ENCODE data around the gene IL1RAP.
"Not testable (repeated sequence)": the region's sequence is repeated elsewhere in the genome, so short reads cannot be mapped to it uniquely, and the experiment has no call there.

Gene IL1RAP

GRCh38 chr3:190514413-190515153 lies 698 bp downstream of the IL1RAP start:
- H3K9ac ChIP-seq (ENCODE audit: low read length): peak overlapping the region; percentile 66
- H3K4me3 ChIP-seq (ENCODE audit: low read depth in 1 of 2, low read length in 2 of 2): peak overlapping the region; percentile 66 to 85
- no peaks in the 10 kb centered on the region for H3K9me3 ChIP-seq (ENCODE audit: low read length)
- H3K4me1 ChIP-seq (ENCODE audit: insufficient read depth, low read length): peaks cover 3% of the 10 kb centered on the region
- peak overlapping the region; percentile 73 for H3K27ac ChIP-seq (ENCODE audit: low read depth, low read length)
- H3K27me3 ChIP-seq (ENCODE audit: control insufficient read depth in 1 of 2, insufficient read depth in 2 of 2, low read length in 2 of 2): no peaks in the 10 kb centered on the region
- H3K36me3 ChIP-seq (ENCODE audit: insufficient read depth, low read length): no peaks in the 10 kb centered on the region

GRCh38 chr3:190516416-190516815 lies 2.5 kb downstream of the IL1RAP start:
- Histone ChIP-seq H3K4me1 (ENCODE audit: insufficient read depth, low read length) (peaks cover 3% of the 10 kb centered on the region), H3K4me3 (ENCODE audit: low read depth in 1 of 2, low read length in 2 of 2) (no peak overlapping the region), H3K27me3 (ENCODE audit: control insufficient read depth in 1 of 2, insufficient read depth in 2 of 2, low read length in 2 of 2) (no peaks in the 10 kb centered on the region)

GRCh38 chr3:190517687-190518086 lies 3.8 kb downstream of the IL1RAP start:
- H3K4me1 ChIP-seq (ENCODE audit: insufficient read depth, low read length): peaks cover 3% of the 10 kb centered on the region
- H3K27me3 ChIP-seq (ENCODE audit: control insufficient read depth in 1 of 2, insufficient read depth in 2 of 2, low read length in 2 of 2): no peaks in the 10 kb centered on the region
- H3K36me3 ChIP-seq (ENCODE audit: insufficient read depth, low read length): no peaks in the 10 kb centered on the region
- H3K27ac ChIP-seq (ENCODE audit: low read depth, low read length): no peak overlapping the region
- H3K9ac ChIP-seq (ENCODE audit: low read length): no peak overlapping the region
- no peaks in the 10 kb centered on the region for H3K9me3 ChIP-seq (ENCODE audit: low read length)
- H3K4me3 ChIP-seq (ENCODE audit: low read depth in 1 of 2, low read length in 2 of 2): no peak overlapping the region

More at GRCh38 chr3:190516416-190516815, 2.5 kb downstream of the IL1RAP start:
- Histone ChIP-seq H3K36me3 (ENCODE audit: insufficient read depth, low read length) (no peaks in the 10 kb centered on the region), H3K9me3 (ENCODE audit: low read length) (no peaks in the 10 kb centered on the region), H3K9ac (ENCODE audit: low read length) (no peak overlapping the region), H3K27ac (ENCODE audit: low read depth, low read length) (no peak overlapping the region)

- not testable (repeated sequence) for H3K4me1 ChIP-seq (ENCODE audit: insufficient read depth, low read length); H3K4me3 ChIP-seq (ENCODE audit: low read depth in 1 of 2, low read length in 2 of 2); H3K36me3 ChIP-seq (ENCODE audit: insufficient read depth, low read length); H3K27me3 ChIP-seq (ENCODE audit: control insufficient read depth in 1 of 2, insufficient read depth in 2 of 2, low read length in 2 of 2); H3K9ac ChIP-seq (ENCODE audit: low read length); H3K9me3 ChIP-seq (ENCODE audit: low read length); H3K27ac ChIP-seq (ENCODE audit: low read depth, low read length)
Observed at GRCh38 chr3:190518531-190518930, 4.6 kb downstream of the IL1RAP start.

- no peaks in the 10 kb centered on the region for H3K36me3 ChIP-seq (ENCODE audit: insufficient read depth, low read length)
- H3K27ac ChIP-seq (ENCODE audit: low read depth, low read length): no peak overlapping the region
- H3K27me3 ChIP-seq (ENCODE audit: control insufficient read depth in 1 of 2, insufficient read depth in 2 of 2, low read length in 2 of 2): no peaks in the 10 kb centered on the region
- peaks cover 3% of the 10 kb centered on the region for H3K4me1 ChIP-seq (ENCODE audit: insufficient read depth, low read length)
- no peaks in the 10 kb centered on the region for H3K9me3 ChIP-seq (ENCODE audit: low read length)
- H3K9ac ChIP-seq (ENCODE audit: low read length): no peak overlapping the region
- no peak overlapping the region for H3K4me3 ChIP-seq (ENCODE audit: low read depth in 1 of 2, low read length in 2 of 2)
Observed at GRCh38 chr3:190519886-190520285, 6.0 kb downstream of the IL1RAP start.

GRCh38 chr3:190521998-190522397 lies 8.1 kb downstream of the IL1RAP start:
- Histone ChIP-seq H3K27ac (ENCODE audit: low read depth, low read length) (no peak overlapping the region), H3K36me3 (ENCODE audit: insufficient read depth, low read length) (no peaks in the 10 kb centered on the region), H3K9ac (ENCODE audit: low read length) (no peak overlapping the region), H3K4me1 (ENCODE audit: insufficient read depth, low read length) (no peaks in the 10 kb centered on the region), H3K4me3 (ENCODE audit: low read depth in 1 of 2, low read length in 2 of 2) (no peak overlapping the region), H3K27me3 (ENCODE audit: control insufficient read depth in 1 of 2, insufficient read depth in 2 of 2, low read length in 2 of 2) (no peaks in the 10 kb centered on the region), H3K9me3 (ENCODE audit: low read length) (no peaks in the 10 kb centered on the region)

GRCh38 chr3:190522621-190523222 lies 8.8 kb downstream of the IL1RAP start:
- H3K27ac ChIP-seq (ENCODE audit: low read depth, low read length): no peak overlapping the region
- no peak overlapping the region for H3K9ac ChIP-seq (ENCODE audit: low read length)
- H3K4me3 ChIP-seq (ENCODE audit: low read depth in 1 of 2, low read length in 2 of 2): no peak overlapping the region
- H3K27me3 ChIP-seq (ENCODE audit: control insufficient read depth in 1 of 2, insufficient read depth in 2 of 2, low read length in 2 of 2): no peaks in the 10 kb centered on the region
- H3K36me3 ChIP-seq (ENCODE audit: insufficient read depth, low read length): no peaks in the 10 kb centered on the region
- H3K9me3 ChIP-seq (ENCODE audit: low read length): no peaks in the 10 kb centered on the region
- H3K4me1 ChIP-seq (ENCODE audit: insufficient read depth, low read length): no peaks in the 10 kb centered on the region

- H3K4me3 ChIP-seq (ENCODE audit: low read depth in 1 of 2, low read length in 2 of 2): no peak overlapping the region
- H3K27ac ChIP-seq (ENCODE audit: low read depth, low read length): no peak overlapping the region
- H3K9me3 ChIP-seq (ENCODE audit: low read length): no peaks in the 10 kb centered on the region
- H3K27me3 ChIP-seq (ENCODE audit: control insufficient read depth in 1 of 2, insufficient read depth in 2 of 2, low read length in 2 of 2): no peaks in the 10 kb centered on the region
- no peak overlapping the region for H3K9ac ChIP-seq (ENCODE audit: low read length)
- H3K4me1 ChIP-seq (ENCODE audit: insufficient read depth, low read length): no peaks in the 10 kb centered on the region
- no peaks in the 10 kb centered on the region for H3K36me3 ChIP-seq (ENCODE audit: insufficient read depth, low read length)
Observed at GRCh38 chr3:190524942-190525341, 11.1 kb downstream of the IL1RAP start.

GRCh38 chr3:190525634-190526033 lies 11.7 kb downstream of the IL1RAP start:
- no peak overlapping the region for H3K9ac ChIP-seq (ENCODE audit: low read length)
- no peak overlapping the region for H3K4me3 ChIP-seq (ENCODE audit: low read depth in 1 of 2, low read length in 2 of 2)
- H3K36me3 ChIP-seq (ENCODE audit: insufficient read depth, low read length): no peaks in the 10 kb centered on the region
- no peaks in the 10 kb centered on the region for H3K9me3 ChIP-seq (ENCODE audit: low read length)
- H3K27ac ChIP-seq (ENCODE audit: low read depth, low read length): no peak overlapping the region
- H3K4me1 ChIP-seq (ENCODE audit: insufficient read depth, low read length): no peaks in the 10 kb centered on the region
- no peaks in the 10 kb centered on the region for H3K27me3 ChIP-seq (ENCODE audit: control insufficient read depth in 1 of 2, insufficient read depth in 2 of 2, low read length in 2 of 2)

- H3K9ac ChIP-seq (ENCODE audit: low read length): no peak overlapping the region
- H3K9me3 ChIP-seq (ENCODE audit: low read length): no peaks in the 10 kb centered on the region
- no peaks in the 10 kb centered on the region for H3K27me3 ChIP-seq (ENCODE audit: control insufficient read depth in 1 of 2, insufficient read depth in 2 of 2, low read length in 2 of 2)
- no peak overlapping the region for H3K4me3 ChIP-seq (ENCODE audit: low read depth in 1 of 2, low read length in 2 of 2)
- no peak overlapping the region for H3K27ac ChIP-seq (ENCODE audit: low read depth, low read length)
- H3K4me1 ChIP-seq (ENCODE audit: insufficient read depth, low read length): no peaks in the 10 kb centered on the region
- no peaks in the 10 kb centered on the region for H3K36me3 ChIP-seq (ENCODE audit: insufficient read depth, low read length)
Observed at GRCh38 chr3:190526787-190527762, 13.2 kb downstream of the IL1RAP start.

- H3K9me3 ChIP-seq (ENCODE audit: low read length): no peaks in the 10 kb centered on the region
Observed at GRCh38 chr3:190528706-190529105, 14.8 kb downstream of the IL1RAP start.

More at GRCh38 chr3:190528706-190529105, 14.8 kb downstream of the IL1RAP start:
- H3K36me3 ChIP-seq (ENCODE audit: insufficient read depth, low read length): no peaks in the 10 kb centered on the region
- no peak overlapping the region for H3K9ac ChIP-seq (ENCODE audit: low read length)
- no peaks in the 10 kb centered on the region for H3K4me1 ChIP-seq (ENCODE audit: insufficient read depth, low read length)
- H3K4me3 ChIP-seq (ENCODE audit: low read depth in 1 of 2, low read length in 2 of 2): no peak overlapping the region
- H3K27ac ChIP-seq (ENCODE audit: low read depth, low read length): no peak overlapping the region
- no peaks in the 10 kb centered on the region for H3K27me3 ChIP-seq (ENCODE audit: control insufficient read depth in 1 of 2, insufficient read depth in 2 of 2, low read length in 2 of 2)

All from muscle layer of colon (tissue), 2 donors.